Gastrocnemius medialis (tissue), 4 donors: ENCODE measurements around the gene PPME1. TPM values are rescaled to one million over a fixed set of nuclear protein-coding genes. Genes with fewer than 3 reads are reported as not detected.
A peak's percentile ranks its signal among the peaks of the same experiment; 100 is the strongest.

Experiments
- ATAC-seq, 2 donors: fragments of 150-250 bp; one replicate each; pipeline ENCODE4 v1.9.1; 2016
- DNase-seq, 2 donors: peaks; one replicate each; pipeline ENCODE4 v3.0.0-alpha.2; 2019
- H3K27ac ChIP-seq, 4 donors: fragments of 200-600 bp; sonication (generic); 1 replicate in 1 of 4; 2 replicates in 3 of 4; pipeline ENCODE4 v1.5.1; 2016 to 2018; ENCODE audit warnings: mild to moderate bottlenecking in 2 of 4, moderate library complexity in 1 of 4
- H3K27me3 ChIP-seq, 3 donors: fragments of 200-600 bp; sonication (generic) in 2 of 3; 1 replicate in 1 of 3; 2 replicates in 2 of 3; pipeline versions ENCODE4 v1.5.1 to v1.6.0; 2016 to 2019; ENCODE audit warnings: mild to moderate bottlenecking in 1 of 3, moderate library complexity in 1 of 3
- H3K36me3 ChIP-seq, 2 donors: fragments of 200-600 bp; sonication (generic) in 1 of 2; one replicate each; pipeline ENCODE4 v1.5.1; 2017 to 2018
- H3K4me1 ChIP-seq, 2 donors: fragments of 200-600 bp; sonication (generic) in 1 of 2; one replicate each; pipeline ENCODE4 v1.5.1; 2016 to 2017; ENCODE audit warnings: mild to moderate bottlenecking in 2 of 2
- H3K4me3 ChIP-seq, 4 donors: fragments of 200-600 bp; sonication (generic) in 3 of 4; 1 replicate in 1 of 4; 2 replicates in 3 of 4; pipeline ENCODE4 v1.5.1; 2016 to 2019; ENCODE audit warnings: mild to moderate bottlenecking in 2 of 4
- H3K9me3 ChIP-seq, 3 donors: fragments of 200-600 bp; sonication (generic) in 2 of 3; 1 replicate in 1 of 3; 2 replicates in 2 of 3; pipeline ENCODE4 v1.5.1; 2016 to 2019
- POLR2A ChIP-seq, 2 donors: fragments of 450-650 bp; IDR thresholded peaks; one replicate each; pipeline ENCODE4 v1.6.1; 2017; ENCODE audit warnings: antibody characterized with exemption in 2 of 2, mild to moderate bottlenecking in 2 of 2, moderate library complexity in 2 of 2
- in situ Hi-C, 4 donors: fragments of 200-750 bp; cut with MboI; loops; one replicate each; pipeline versions ENCODE4 v1.15.0 to v1.8.0; 2017; ENCODE audit warnings: low sequenced_read_pairs in 4 of 4
- intact Hi-C: fragments of 100-400 bp; cut with DNase I; formaldehyde crosslinking; loops from one replicate; pipeline ENCODE4 v1.15.1; 2023; ENCODE audit warnings: low total_unique reads
- total RNA-seq, 4 donors: library from RNA; depleted of rRNA; stranded (reverse); fragments of >200 nt; gene quantifications; one replicate each; pipeline versions ENCODE4 v1.1.0 to v1.2.3, GENCODE V29; 2016
- TF ChIP-seq, protein P1 (sequence below), 5 experiments: fragments of 450-650 bp in 3 of 5; fragments of 200-600 bp in 2 of 5; sonication (generic) in 2 of 5; IDR thresholded peaks in 4 of 5; conservative IDR thresholded peaks in 1 of 5; 1 replicate in 4 of 5; 2 replicates in 1 of 5; pipeline ENCODE4 v1.5.1; 2016 to 2019; ENCODE audit warnings: antibody characterized with exemption in 5 of 5, mild to moderate bottlenecking in 3 of 5, moderate library complexity in 3 of 5

Gene PPME1
- total RNA-seq, 4 donors from 2014 or later = 31.5 to 51.7 (median 43.2) TPM

DNA sequence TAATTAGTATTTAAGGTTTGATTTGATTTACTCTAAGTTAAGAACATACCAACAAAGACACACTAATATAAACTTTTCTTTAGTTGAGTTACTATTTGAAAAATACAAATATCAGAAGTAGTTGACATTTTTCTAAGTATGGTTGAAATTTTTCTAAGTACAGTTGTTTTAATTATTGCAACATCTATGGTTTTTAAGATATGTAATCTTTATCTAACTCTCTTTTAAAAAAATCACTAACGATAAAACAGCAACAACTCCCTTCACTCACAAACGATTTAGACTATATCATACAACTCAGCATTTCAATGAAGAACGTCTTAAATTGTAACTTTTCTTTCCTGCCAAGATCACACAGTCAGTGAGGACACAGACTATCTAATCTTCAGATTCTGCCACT is 2.3 kb upstream of the PPME1 start:
- TF ChIP-seq POLR2A (IDR thresholded peaks at IDR 0.05) = no peak
- TF ChIP-seq, protein P1, sequence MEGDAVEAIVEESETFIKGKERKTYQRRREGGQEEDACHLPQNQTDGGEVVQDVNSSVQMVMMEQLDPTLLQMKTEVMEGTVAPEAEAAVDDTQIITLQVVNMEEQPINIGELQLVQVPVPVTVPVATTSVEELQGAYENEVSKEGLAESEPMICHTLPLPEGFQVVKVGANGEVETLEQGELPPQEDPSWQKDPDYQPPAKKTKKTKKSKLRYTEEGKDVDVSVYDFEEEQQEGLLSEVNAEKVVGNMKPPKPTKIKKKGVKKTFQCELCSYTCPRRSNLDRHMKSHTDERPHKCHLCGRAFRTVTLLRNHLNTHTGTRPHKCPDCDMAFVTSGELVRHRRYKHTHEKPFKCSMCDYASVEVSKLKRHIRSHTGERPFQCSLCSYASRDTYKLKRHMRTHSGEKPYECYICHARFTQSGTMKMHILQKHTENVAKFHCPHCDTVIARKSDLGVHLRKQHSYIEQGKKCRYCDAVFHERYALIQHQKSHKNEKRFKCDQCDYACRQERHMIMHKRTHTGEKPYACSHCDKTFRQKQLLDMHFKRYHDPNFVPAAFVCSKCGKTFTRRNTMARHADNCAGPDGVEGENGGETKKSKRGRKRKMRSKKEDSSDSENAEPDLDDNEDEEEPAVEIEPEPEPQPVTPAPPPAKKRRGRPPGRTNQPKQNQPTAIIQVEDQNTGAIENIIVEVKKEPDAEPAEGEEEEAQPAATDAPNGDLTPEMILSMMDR (IDR thresholded peaks at IDR 0.05 in 4 of 5, conservative IDR thresholded peaks at IDR 0.05 in 1 of 5) = no peak
- in situ Hi-C loops = no loop called here

DNA sequence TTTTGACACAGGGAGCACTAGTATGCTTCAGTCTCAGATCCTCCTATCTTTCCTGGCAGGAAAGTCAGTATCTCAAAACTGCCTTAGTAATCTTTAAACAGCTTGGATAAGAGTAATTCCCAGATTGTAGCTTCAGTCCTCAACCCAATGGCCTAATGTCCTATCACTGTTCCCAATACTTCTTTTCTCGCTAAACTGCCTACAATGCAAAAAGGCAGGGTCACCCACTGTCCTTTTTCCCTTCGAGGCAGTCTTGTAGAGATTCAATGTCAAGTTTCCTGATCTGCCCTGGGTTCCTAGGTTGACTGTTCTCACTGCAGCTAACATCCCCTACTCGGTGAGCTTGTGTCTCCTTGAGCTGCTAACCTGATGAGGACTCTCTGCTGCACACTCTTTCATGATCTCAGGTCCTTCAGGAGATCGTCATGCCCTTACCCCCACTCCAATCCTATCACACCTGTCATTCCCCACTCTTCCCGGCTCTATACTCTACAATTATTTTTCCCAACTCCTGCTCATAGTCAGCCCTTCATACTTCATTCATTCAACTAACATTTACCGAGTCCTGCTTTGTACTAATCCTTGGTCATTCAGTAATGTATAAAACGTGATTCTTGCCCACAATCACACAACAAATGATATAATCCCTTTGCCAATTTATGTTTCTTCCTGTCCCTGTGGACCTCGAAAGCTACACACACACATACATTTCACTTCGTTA is 1.2 kb upstream of the PPME1 start:
- Histone ChIP-seq H3K4me3 (peak overlapping the region; percentile 66 to 93 (median 90)), H3K9me3 (no peaks in the 10 kb centered on the region), H3K4me1 (peaks cover 38 to 49% of the 10 kb centered on the region in 2 donors), H3K27ac (peak overlapping the region; percentile 94 to 98 (median 96)), H3K27me3 (no peaks in the 10 kb centered on the region), H3K36me3 (peaks cover 0 to 33% of the 10 kb centered on the region in 2 donors)
- no peak for DNase-seq
- no peak for TF ChIP-seq POLR2A (IDR thresholded peaks at IDR 0.05)
- TF ChIP-seq, protein P1 (IDR thresholded peaks at IDR 0.05 in 4 of 5, conservative IDR thresholded peaks at IDR 0.05 in 1 of 5) = no peak
- ATAC-seq = no peak
- in situ Hi-C loops = no loop called here
- intact Hi-C loops = loop anchor here (5.0 kb wide), 2 partner anchors 153 to 188 kb away; partner anchors contain the start of gene UCP2

More for the DNA sequence above, 2.3 kb upstream of the PPME1 start:
- Histone ChIP-seq H3K36me3 (peaks cover 0 to 36% of the 10 kb centered on the region in 2 donors), H3K4me1 (peaks cover 30 to 39% of the 10 kb centered on the region in 2 donors), H3K4me3 (no peak overlapping the region), H3K9me3 (no peaks in the 10 kb centered on the region), H3K27ac (peak overlapping the region in 1 of 4 donors; percentile 95), H3K27me3 (no peaks in the 10 kb centered on the region)
- intact Hi-C loops = no loop called here
- DNase-seq = no peak
- ATAC-seq = no peak

DNA sequence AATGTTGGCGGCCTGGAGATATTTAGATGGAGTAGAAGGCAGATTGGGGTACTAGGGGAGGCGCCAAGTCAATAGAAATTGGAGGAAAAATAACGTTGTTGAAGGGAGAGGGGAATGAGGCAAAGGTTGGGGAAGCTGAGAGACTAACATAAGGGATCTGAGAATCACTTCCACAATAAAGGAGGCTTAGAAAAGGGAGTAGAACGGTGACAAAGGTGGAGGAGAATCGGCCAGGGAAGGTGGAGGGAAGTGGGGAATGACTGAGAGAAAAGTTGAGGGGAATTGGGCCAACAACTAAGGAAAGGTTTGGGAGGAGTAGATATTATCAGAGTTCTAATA is 510 bp downstream of the PPME1 start:
- no peaks in the 10 kb centered on the region for H3K27me3 ChIP-seq
- intact Hi-C loops = loop anchor here (1.0 to 5.0 kb wide), 4 partner anchors 33 to 227 kb away; partner anchors contain the start of genes PGM2L1 and UCP2
- peaks cover 0 to 17% of the 10 kb centered on the region in 2 donors for H3K36me3 ChIP-seq
- peaks cover 38 to 50% of the 10 kb centered on the region in 2 donors for H3K4me1 ChIP-seq
- H3K9me3 ChIP-seq = no peaks in the 10 kb centered on the region
- ATAC-seq (peak in 1 of 2 donors; percentile 4), DNase-seq (no peak)
- TF ChIP-seq POLR2A (IDR thresholded peaks at IDR 0.05) = no peak
- TF ChIP-seq, protein P1 (IDR thresholded peaks at IDR 0.05 in 4 of 5, conservative IDR thresholded peaks at IDR 0.05 in 1 of 5) = no peak
- peak overlapping the region; percentile 66 to 93 (median 90) for H3K4me3 ChIP-seq
- in situ Hi-C loops = no loop called here
- peak overlapping the region; percentile 94 to 98 (median 96) for H3K27ac ChIP-seq

DNA sequence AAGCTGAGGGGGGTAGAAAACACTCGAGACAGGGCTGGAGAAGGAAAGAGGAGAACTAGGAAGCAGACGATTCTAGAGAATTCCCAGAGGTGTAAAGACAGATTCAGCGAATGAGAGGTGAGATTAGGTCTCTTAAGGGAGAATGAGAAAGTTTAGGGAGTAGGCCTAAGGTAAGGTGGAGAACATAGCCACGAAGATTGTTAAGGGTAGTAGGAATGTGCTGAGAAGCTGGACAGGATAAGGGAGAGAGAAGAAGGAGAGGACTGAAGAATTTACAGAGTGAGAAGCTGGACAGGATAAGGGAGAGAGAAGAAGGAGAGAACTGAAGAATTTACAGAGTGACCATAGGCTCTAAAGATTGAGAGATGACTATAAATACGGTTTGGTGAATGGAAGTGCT is 908 bp downstream of the PPME1 start:
- no peak for TF ChIP-seq POLR2A (IDR thresholded peaks at IDR 0.05)
- Histone ChIP-seq H3K4me1 (peaks cover 38 to 50% of the 10 kb centered on the region in 2 donors), H3K36me3 (peaks cover 0 to 14% of the 10 kb centered on the region in 2 donors), H3K27ac (peak overlapping the region; percentile 94 to 98 (median 96)), H3K9me3 (no peaks in the 10 kb centered on the region), H3K4me3 (peak overlapping the region; percentile 66 to 93 (median 90)), H3K27me3 (no peaks in the 10 kb centered on the region)
- intact Hi-C loops = loop anchor here (1.0 to 5.0 kb wide), 4 partner anchors 34 to 226 kb away; partner anchors contain the start of genes PGM2L1 and UCP2
- in situ Hi-C loops = no loop called here
- no peak for DNase-seq
- no peak for ATAC-seq

DNA sequence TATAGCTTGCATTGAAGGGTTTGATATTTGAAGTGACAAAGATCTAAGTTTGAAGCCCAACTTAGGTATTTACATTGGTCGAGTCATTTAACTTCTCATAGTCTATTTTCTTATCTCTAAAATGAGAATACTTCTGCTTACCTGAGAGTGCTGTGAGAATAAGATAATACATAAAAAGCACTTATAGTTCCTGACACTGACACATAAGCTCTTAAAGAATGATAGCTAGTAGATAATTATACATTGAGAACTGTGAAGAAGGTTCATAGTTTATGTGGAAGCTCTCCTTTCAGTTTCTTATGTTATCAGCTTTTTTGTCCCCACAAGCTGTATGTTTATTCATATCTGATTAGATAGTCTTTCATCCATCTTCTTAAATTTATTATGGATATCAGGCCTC is 4.8 kb downstream of the PPME1 start:
- Histone ChIP-seq H3K36me3 (no peaks in the 10 kb centered on the region), H3K4me1 (peaks cover 43 to 57% of the 10 kb centered on the region in 2 donors), H3K27me3 (no peaks in the 10 kb centered on the region), H3K9me3 (no peaks in the 10 kb centered on the region), H3K27ac (no peak overlapping the region), H3K4me3 (no peak overlapping the region)
- intact Hi-C loops = no loop called here
- in situ Hi-C loops = no loop called here
- DNase-seq (no peak), ATAC-seq (no peak)
- TF ChIP-seq POLR2A (IDR thresholded peaks at IDR 0.05) = no peak
- TF ChIP-seq, protein P1 (IDR thresholded peaks at IDR 0.05 in 4 of 5, conservative IDR thresholded peaks at IDR 0.05 in 1 of 5) = no peak
